GM19023 (cell line): ENCODE data around the gene ANKRD12.

Experiments
- ATAC-seq: cut with Tn5 transposase; IDR thresholded peaks from one replicate; pipeline ENCODE4 v1.9.1; 2021; ENCODE audit warnings: mild to moderate bottlenecking, moderate library complexity; ENCODE audit not compliant: unreplicated experiment

Gene ANKRD12

GRCh38 chr18:9285604-9286003 is 149.0 kb downstream of the ANKRD12 start:
- no peak for ATAC-seq

GRCh38 chr18:9287036-9287435 is 150.5 kb downstream of the ANKRD12 start:
- ATAC-seq = no peak

- ATAC-seq = no peak
Measured at GRCh38 chr18:9289698-9290097, 153.1 kb downstream of the ANKRD12 start.

GRCh38 chr18:9290156-9290555 is 153.6 kb downstream of the ANKRD12 start:
- no peak for ATAC-seq

- no peak for ATAC-seq
Measured at GRCh38 chr18:9292047-9292446, 155.5 kb downstream of the ANKRD12 start.

- ATAC-seq = no peak
Measured at GRCh38 chr18:9293948-9294347, 157.4 kb downstream of the ANKRD12 start.

GRCh38 chr18:9296233-9297006 is 159.8 kb downstream of the ANKRD12 start:
- no peak for ATAC-seq

GRCh38 chr18:9297007-9297393 is 160.4 kb downstream of the ANKRD12 start:
- no peak for ATAC-seq

GRCh38 chr18:9304388-9305070 is 167.9 kb downstream of the ANKRD12 start:
- ATAC-seq = no peak

- no peak for ATAC-seq
Measured at GRCh38 chr18:9319333-9319732, 182.8 kb downstream of the ANKRD12 start.

- ATAC-seq = no peak
Measured at GRCh38 chr18:9321017-9321452, 184.5 kb downstream of the ANKRD12 start.

GRCh38 chr18:9321736-9322135 is 185.2 kb downstream of the ANKRD12 start:
- no peak for ATAC-seq

- no peak for ATAC-seq
Measured at GRCh38 chr18:9322744-9323143, 186.2 kb downstream of the ANKRD12 start.

GRCh38 chr18:9323750-9324445 is 187.3 kb downstream of the ANKRD12 start:
- ATAC-seq = no peak

GRCh38 chr18:9325716-9326115 is 189.1 kb downstream of the ANKRD12 start:
- ATAC-seq = no peak

- ATAC-seq = no peak
Measured at GRCh38 chr18:9328776-9329175, 192.2 kb downstream of the ANKRD12 start.

GRCh38 chr18:9329471-9329870 is 192.9 kb downstream of the ANKRD12 start:
- ATAC-seq = no peak

- ATAC-seq = no peak
Measured at GRCh38 chr18:9330419-9330818, 193.8 kb downstream of the ANKRD12 start.

- ATAC-seq = peak; percentile 22
Measured at GRCh38 chr18:9333441-9334328, 197.1 kb downstream of the ANKRD12 start.

- peak; percentile 85 for ATAC-seq
Measured at GRCh38 chr18:9334329-9334972, 197.9 kb downstream of the ANKRD12 start, which contains the start of gene TWSG1. Gene TWSG1 (plus strand): TSS chr18:9334773. CDS start chr18:9337230, 2,457 bp downstream.
